Rectal smooth muscle tissue (tissue), 1 donor: ENCODE measurements around the gene SLC18A2.
A peak's percentile ranks its signal among the peaks of the same experiment; 100 is the strongest.
"Not testable (repeated sequence)": the region's sequence is repeated elsewhere in the genome, so short reads cannot be mapped to it uniquely, and the experiment has no call there.

Source experiments
- H3K27ac ChIP-seq: one replicate; pipeline ENCODE4 v1.7.0; 2013; ENCODE audit warnings: low read depth, low read length, inconsistent platforms
- H3K27me3 ChIP-seq: one replicate; pipeline ENCODE4 v1.7.0; 2013; ENCODE audit warnings: low read length; ENCODE audit not compliant: control insufficient read depth, insufficient read depth
- H3K36me3 ChIP-seq: one replicate; pipeline ENCODE4 v1.7.0; 2013; ENCODE audit warnings: low read length; ENCODE audit not compliant: control insufficient read depth, insufficient read depth
- H3K4me1 ChIP-seq: one replicate; pipeline ENCODE4 v1.7.0; 2013; ENCODE audit warnings: low read length; ENCODE audit not compliant: control insufficient read depth, insufficient read depth
- H3K4me3 ChIP-seq: one replicate; pipeline ENCODE4 v1.7.0; 2013; ENCODE audit warnings: low read length
- H3K9ac ChIP-seq: one replicate; pipeline ENCODE4 v1.7.0; 2013; ENCODE audit warnings: low read length

Gene SLC18A2

GRCh38 chr10:117221156-117221711 is 19.7 kb upstream of the SLC18A2 start:
- H3K36me3 ChIP-seq: no peaks in the 10 kb centered on the region
- H3K27me3 ChIP-seq: peaks cover 4% of the 10 kb centered on the region
- H3K27ac ChIP-seq: no peak overlapping the region
- peaks cover 4% of the 10 kb centered on the region for H3K4me1 ChIP-seq
- no peak overlapping the region for H3K4me3 ChIP-seq
- no peak overlapping the region for H3K9ac ChIP-seq

GRCh38 chr10:117222552-117222951 is 18.4 kb upstream of the SLC18A2 start:
- Histone ChIP-seq H3K4me1 (no peaks in the 10 kb centered on the region), H3K27me3 (peaks cover 2% of the 10 kb centered on the region), H3K27ac (no peak overlapping the region)

DNA sequence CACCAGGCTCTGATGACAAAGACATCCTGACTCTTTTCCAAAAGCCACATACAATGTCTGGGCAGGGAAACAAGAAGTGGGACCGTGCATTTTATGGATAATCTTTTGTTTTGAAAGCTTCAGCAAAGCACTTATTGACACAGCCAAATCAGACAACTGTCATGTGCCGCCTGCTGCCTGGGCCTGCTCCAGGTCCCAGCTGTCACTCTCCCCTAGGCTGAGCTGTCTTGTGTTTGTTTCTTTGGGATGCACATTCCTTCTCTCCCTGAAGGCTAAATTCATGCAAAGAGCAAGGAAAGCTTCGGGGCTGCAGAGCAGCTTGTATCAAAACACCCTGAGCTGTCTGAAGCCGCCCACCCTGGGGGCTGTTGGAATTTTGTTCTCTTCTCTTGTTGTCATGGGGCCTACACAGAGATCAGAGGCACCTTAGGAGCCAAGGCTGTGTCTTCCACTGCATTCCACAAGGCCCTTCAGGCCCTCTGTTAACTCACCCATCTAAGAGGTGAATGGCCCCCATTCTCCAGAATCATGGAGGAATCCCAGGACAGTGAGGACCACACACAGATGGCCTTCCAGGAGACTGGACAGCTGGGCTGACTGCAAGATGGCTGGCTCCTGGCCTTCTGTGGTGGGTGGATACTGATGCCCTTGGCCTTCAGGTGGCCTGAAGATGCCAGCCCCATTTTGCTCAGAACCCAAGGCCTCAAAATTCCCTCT is 17.8 kb upstream of the SLC18A2 start:
- H3K27ac ChIP-seq: no peak overlapping the region
- no peak overlapping the region for H3K4me3 ChIP-seq
- H3K36me3 ChIP-seq: no peaks in the 10 kb centered on the region
- no peak overlapping the region for H3K9ac ChIP-seq
- H3K4me1 ChIP-seq: no peaks in the 10 kb centered on the region
- no peaks in the 10 kb centered on the region for H3K27me3 ChIP-seq

More at GRCh38 chr10:117222552-117222951, 18.4 kb upstream of the SLC18A2 start:
- Histone ChIP-seq H3K4me3 (no peak overlapping the region), H3K9ac (no peak overlapping the region), H3K36me3 (no peaks in the 10 kb centered on the region)

DNA sequence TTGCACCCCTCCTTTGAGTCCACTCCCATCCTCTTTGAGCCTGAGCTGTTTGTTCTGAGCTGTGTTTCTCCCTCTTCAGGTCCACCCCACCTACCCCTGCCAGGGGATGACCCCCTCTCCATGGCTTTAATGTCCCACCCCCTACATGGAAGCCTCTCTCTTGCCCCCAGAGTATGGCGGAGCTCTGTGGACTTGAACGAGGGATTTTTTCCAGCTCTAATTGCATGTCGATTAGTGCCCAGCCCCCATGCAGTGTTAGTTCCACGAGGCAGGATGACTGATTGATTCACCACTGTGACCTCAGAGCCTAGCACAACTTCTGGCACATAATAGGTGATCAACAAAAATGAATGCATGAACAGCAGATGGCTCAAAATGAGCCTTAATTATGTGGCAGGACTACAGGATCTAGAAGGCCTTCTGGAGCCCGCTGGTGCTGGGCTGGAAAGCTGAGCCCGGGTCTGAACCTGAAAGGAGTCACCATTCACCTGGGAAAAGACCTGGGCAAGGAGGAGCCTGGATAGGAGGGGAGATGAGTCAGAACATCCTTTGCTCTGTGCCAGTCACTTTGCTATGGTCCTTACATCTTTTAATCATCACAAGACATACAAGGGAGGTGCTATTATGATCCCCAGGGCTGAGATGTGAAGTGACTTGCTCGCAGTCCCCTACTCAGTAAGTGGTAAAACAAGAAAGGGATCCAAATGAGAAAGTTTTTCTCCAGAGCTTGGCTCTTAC is 17.1 kb upstream of the SLC18A2 start:
- Histone ChIP-seq H3K27ac (no peak overlapping the region), H3K4me1 (no peaks in the 10 kb centered on the region), H3K9ac (no peak overlapping the region), H3K36me3 (no peaks in the 10 kb centered on the region), H3K27me3 (no peaks in the 10 kb centered on the region), H3K4me3 (no peak overlapping the region)

DNA sequence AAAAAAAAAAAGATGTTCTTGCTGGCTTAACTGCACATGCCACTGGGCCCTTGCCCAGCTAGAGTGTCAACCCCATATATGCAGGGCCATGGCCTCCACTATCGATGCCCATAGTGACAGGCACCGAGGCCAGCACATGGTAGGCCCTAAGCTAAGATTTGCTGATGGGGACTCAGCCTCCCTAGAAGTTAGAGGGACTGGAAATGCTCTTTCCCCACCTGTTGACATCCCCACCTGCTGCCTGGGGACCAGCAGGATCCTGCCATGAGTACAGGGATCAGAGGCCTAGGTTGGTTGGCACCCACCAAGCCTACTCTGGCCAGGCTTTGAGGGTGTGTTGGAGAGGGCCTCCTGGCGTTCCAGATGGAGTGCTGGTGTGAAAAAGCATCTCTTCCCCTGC is 16.0 kb upstream of the SLC18A2 start:
- no peaks in the 10 kb centered on the region for H3K4me1 ChIP-seq
- H3K27ac ChIP-seq: no peak overlapping the region
- H3K9ac ChIP-seq: no peak overlapping the region
- H3K36me3 ChIP-seq: no peaks in the 10 kb centered on the region
- H3K4me3 ChIP-seq: no peak overlapping the region
- no peaks in the 10 kb centered on the region for H3K27me3 ChIP-seq

- no peak overlapping the region for H3K27ac ChIP-seq
- H3K4me3 ChIP-seq: no peak overlapping the region
- H3K27me3 ChIP-seq: no peaks in the 10 kb centered on the region
Observed at GRCh38 chr10:117226813-117227451, 14.0 kb upstream of the SLC18A2 start.

DNA sequence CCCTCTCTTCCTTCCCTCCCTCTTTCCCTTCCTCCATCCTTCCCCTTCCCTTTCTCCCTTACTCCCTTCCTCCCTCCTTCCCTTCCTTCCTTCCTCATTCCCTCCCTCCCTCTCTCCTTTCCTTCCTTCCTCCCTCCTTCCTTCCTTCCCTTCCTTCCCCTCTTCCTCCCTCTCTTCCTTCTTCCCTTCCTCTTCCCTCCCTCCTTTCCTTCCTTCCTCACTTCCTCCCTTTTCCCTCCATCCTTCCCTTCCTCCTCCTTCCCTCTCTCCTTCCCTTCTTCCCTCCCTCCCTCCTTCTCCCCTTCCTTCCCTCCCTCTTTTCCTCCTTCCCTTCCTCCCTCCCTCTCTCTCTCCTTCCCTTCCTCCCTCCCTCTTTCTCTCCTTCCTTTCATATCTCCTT is 12.7 kb upstream of the SLC18A2 start:
- Histone ChIP-seq H3K4me3 (no peak overlapping the region), H3K36me3 (no peaks in the 10 kb centered on the region), H3K27ac (no peak overlapping the region), H3K27me3 (no peaks in the 10 kb centered on the region), H3K9ac (no peak overlapping the region), H3K4me1 (no peaks in the 10 kb centered on the region)

More at GRCh38 chr10:117226813-117227451, 14.0 kb upstream of the SLC18A2 start:
- H3K4me1 ChIP-seq: no peaks in the 10 kb centered on the region
- no peak overlapping the region for H3K9ac ChIP-seq
- no peaks in the 10 kb centered on the region for H3K36me3 ChIP-seq

DNA sequence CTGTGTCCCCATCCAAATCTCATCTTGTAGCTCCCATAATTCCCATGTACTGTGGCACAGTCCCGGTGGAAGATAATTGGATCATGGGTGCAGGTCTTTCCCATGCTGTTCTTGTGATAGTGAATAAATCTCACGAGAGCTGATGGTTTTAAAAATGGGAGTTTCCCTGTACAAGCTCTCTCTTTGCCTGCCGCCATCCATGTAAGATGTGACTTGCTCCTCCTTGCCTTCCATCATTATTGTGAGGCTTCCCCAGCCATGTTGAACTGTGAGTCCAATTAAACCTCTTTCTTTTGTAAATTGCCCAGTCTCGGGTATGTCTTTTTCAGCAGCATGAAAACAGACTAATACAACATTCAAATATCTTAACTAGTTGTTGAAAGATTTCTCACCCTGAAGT is 10.8 kb upstream of the SLC18A2 start:
- not testable (repeated sequence) for H3K9ac ChIP-seq, H3K27me3 ChIP-seq, H3K4me1 ChIP-seq, H3K36me3 ChIP-seq, H3K27ac ChIP-seq, H3K4me3 ChIP-seq

GRCh38 chr10:117237401-117237991 is 3.4 kb upstream of the SLC18A2 start:
- H3K36me3 ChIP-seq: no peaks in the 10 kb centered on the region
- no peak overlapping the region for H3K27ac ChIP-seq
- no peaks in the 10 kb centered on the region for H3K4me1 ChIP-seq
- no peak overlapping the region for H3K4me3 ChIP-seq
- H3K27me3 ChIP-seq: peaks cover 5% of the 10 kb centered on the region
- no peak overlapping the region for H3K9ac ChIP-seq

DNA sequence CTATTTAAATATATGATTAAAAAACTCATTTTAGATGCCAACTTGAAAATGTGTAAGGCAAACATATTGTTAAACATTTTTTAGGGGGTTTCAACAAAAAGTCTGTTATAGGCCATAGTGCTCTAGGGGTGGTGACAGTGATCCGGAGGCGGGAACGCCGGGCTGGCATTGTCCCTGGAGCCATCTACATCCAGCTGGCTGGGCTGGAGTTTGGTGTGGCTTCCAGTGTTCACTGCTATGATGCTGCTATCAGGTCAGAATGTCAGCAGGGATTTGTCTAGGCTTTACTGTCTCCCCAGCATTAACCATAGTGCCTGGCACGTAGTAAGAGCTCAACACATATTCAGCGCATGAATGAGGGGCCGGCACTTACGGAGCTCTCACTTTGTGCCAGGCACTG is 1.9 kb upstream of the SLC18A2 start:
- Histone ChIP-seq H3K4me1 (no peaks in the 10 kb centered on the region), H3K27ac (no peak overlapping the region), H3K36me3 (no peaks in the 10 kb centered on the region), H3K9ac (no peak overlapping the region), H3K27me3 (peaks cover 5% of the 10 kb centered on the region), H3K4me3 (no peak overlapping the region)

DNA sequence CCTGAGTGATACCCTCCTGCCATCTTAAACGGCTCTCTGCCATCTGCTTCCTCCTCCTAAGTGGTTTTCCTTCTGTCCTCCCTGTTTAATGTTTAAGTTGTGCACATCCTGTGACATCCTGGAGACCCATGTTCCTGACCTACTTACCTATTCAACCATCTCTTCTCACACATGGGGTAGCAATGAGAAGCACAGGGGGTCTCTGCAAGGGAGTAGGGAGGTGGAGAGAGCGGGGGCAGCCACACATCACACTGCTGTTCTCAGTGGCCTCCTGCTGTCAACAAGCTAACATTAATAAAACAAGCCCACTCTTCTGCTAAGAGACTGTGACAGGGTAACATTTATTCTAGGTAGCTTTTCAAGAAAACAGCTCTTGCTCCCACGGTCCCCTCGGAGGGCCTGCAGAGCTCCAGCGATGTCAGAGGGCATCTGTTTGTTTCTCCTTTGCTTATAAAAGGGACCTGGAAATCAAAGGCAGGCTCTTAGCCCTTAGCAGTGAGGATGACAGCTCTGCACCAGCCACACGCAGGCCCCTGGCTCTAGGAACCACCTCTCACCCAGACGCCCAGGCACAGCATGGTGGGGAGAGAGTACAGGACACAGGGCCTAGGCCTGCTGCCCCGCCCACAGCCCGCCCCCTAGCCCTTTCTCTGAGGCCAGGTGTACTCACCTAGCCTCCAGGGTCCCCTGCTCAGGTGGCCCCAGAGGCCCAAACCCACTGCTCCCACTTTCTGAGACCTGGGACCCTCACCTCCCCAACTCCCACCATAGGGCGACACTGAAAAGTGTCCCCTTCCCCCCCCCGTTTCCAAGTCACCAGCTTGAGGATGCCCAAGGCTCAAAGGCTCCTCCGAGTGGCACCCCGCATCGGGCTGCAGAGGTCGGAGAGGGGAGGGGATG is 943 bp upstream of the SLC18A2 start:
- no peak overlapping the region for H3K9ac ChIP-seq

More for the DNA sequence above, 943 bp upstream of the SLC18A2 start:
- peak overlapping the region; percentile 8 for H3K4me3 ChIP-seq
- no peaks in the 10 kb centered on the region for H3K4me1 ChIP-seq
- no peak overlapping the region for H3K27ac ChIP-seq
- no peaks in the 10 kb centered on the region for H3K36me3 ChIP-seq
- H3K27me3 ChIP-seq: peaks cover 5% of the 10 kb centered on the region
